Endothelial cell of umbilical vein (primary cell): ENCODE data around the gene LOXHD1. TPM values are rescaled to one million over a fixed set of nuclear protein-coding genes. Genes with fewer than 3 reads are reported as not detected.

Experiments used
- BruUV-seq: library from RNA; stranded (reverse); fragments of 400-500 nt; replicated peaks from 2 replicates; lab custom pipeline; 2021; lab: Mats Ljungman, UMichigan
- CTCF ChIA-PET: fragments of 300-600, 350-600 bp; sonication (Branson Sonifier 250); formaldehyde crosslinking; loops from one replicate; lab custom pipeline; 2021; ENCODE audit warnings: antibody characterized with exemption, inconsistent platforms; lab: Charles Lee
- POLR2A ChIA-PET: fragments of 300-600, 350-600 bp; sonication (Branson Sonifier 250); formaldehyde crosslinking; loops from one replicate; lab custom pipeline; 2021; ENCODE audit warnings: antibody characterized with exemption, inconsistent platforms; lab: Charles Lee
- DNase-seq: peaks from one replicate; pipeline ENCODE4 v3.0.0-alpha.2; 2011; ENCODE audit warnings: low read depth, low spot score
- FAIRE-seq: peaks from 2 replicates; lab custom pipeline; 2011; peaks lifted over from hg19 to GRCh38; lab: Jason Lieb, UNC
- H2AFZ ChIP-seq: 2 replicates; pipeline ENCODE4 v1.6.0; 2012; ENCODE audit warnings: low read depth, low read length, control low read depth, inconsistent platforms
- H3K27ac ChIP-seq: 2 replicates; pipeline ENCODE4 v1.5.1; 2011; ENCODE audit warnings: low read depth, mild to moderate bottlenecking, control low read depth, low read length, moderate library complexity; ENCODE audit not compliant: insufficient read depth
- H3K27me3 ChIP-seq, 2 experiments: 2 replicates each; pipeline versions ENCODE4 v1.6.0 to v1.6.1; 2011; ENCODE audit warnings: low read length in 2 of 2, mixed read lengths in 1 of 2; ENCODE audit not compliant: control insufficient read depth in 2 of 2, insufficient read depth in 2 of 2
- H3K36me3 ChIP-seq, 2 experiments: 2 replicates in 1 of 2; 3 replicates in 1 of 2; pipeline ENCODE4 v1.5.1; 2011; ENCODE audit warnings: low read length in 2 of 2, mild to moderate bottlenecking in 1 of 2, moderate library complexity in 1 of 2; ENCODE audit not compliant: control insufficient read depth in 2 of 2, insufficient read depth in 2 of 2; ENCODE audit errors: extremely low read depth in 1 of 2
- H3K4me1 ChIP-seq: 3 replicates; pipeline ENCODE4 v1.5.1; 2011; ENCODE audit warnings: mild to moderate bottlenecking, low read length; ENCODE audit not compliant: control insufficient read depth, insufficient read depth; ENCODE audit errors: extremely low read depth
- H3K4me2 ChIP-seq: 2 replicates; pipeline ENCODE4 v1.6.1; 2011; ENCODE audit warnings: low read length, control low read depth, mixed read lengths; ENCODE audit not compliant: insufficient read depth
- H3K4me3 ChIP-seq, 3 experiments: fragments of 200-600 bp in 1 of 3; sonication (generic), shearing (Covaris generic) in 1 of 3; replicated peaks in 1 of 3; 2 replicates each; pipeline ENCODE4 v1.5.1; 2011 to 2016; ENCODE audit warnings: control low read depth in 3 of 3, low read length in 3 of 3, mild to moderate bottlenecking in 2 of 3, inconsistent platforms in 1 of 3, low read depth in 1 of 3, moderate library complexity in 1 of 3; ENCODE audit not compliant: insufficient read depth in 1 of 3
- H3K79me2 ChIP-seq: 2 replicates; pipeline ENCODE4 v1.6.0; 2012; ENCODE audit warnings: low read length, inconsistent platforms; ENCODE audit not compliant: control insufficient read depth, insufficient read depth
- H3K9ac ChIP-seq: replicated peaks from 2 replicates; pipeline ENCODE3; 2011; ENCODE audit warnings: low read length, control low read depth; ENCODE audit not compliant: insufficient read depth; ENCODE audit errors: extremely low read depth
- H3K9me1 ChIP-seq: replicated peaks from 3 replicates; pipeline ENCODE4 v1.6.0; 2011; ENCODE audit warnings: mild to moderate bottlenecking, low read length; ENCODE audit not compliant: control insufficient read depth, insufficient read depth; ENCODE audit errors: extremely low read depth
- H3K9me3 ChIP-seq: replicated peaks from 2 replicates; pipeline ENCODE4 v1.5.1; 2012; ENCODE audit warnings: low read length, inconsistent platforms; ENCODE audit not compliant: control insufficient read depth, insufficient read depth
- H4K20me1 ChIP-seq: replicated peaks from 2 replicates; pipeline ENCODE3; 2011; ENCODE audit warnings: mild to moderate bottlenecking, low read length; ENCODE audit not compliant: control insufficient read depth, insufficient read depth; ENCODE audit errors: extremely low read depth
- CTCF ChIP-seq, 2 donors: IDR thresholded peaks; 1 replicate in 1 of 2; 2 replicates in 1 of 2; pipeline ENCODE4 v1.5.1; 2011; ENCODE audit warnings: low read length in 2 of 2, mild to moderate bottlenecking in 2 of 2, moderate library complexity in 2 of 2, control low read depth in 1 of 2, inconsistent platforms in 1 of 2, low read depth in 1 of 2; ENCODE audit not compliant: insufficient read depth in 1 of 2; ENCODE audit errors: extremely low read depth in 1 of 2
- EZH2 ChIP-seq: IDR thresholded peaks from 2 replicates; pipeline ENCODE4 v1.6.1; 2012; ENCODE audit warnings: borderline replicate concordance, low read depth, mild to moderate bottlenecking, moderate library complexity, low read length, inconsistent platforms; ENCODE audit not compliant: severe bottlenecking
- FOS ChIP-seq: IDR thresholded peaks from 2 replicates; pipeline ENCODE4 v1.6.1; 2011; ENCODE audit warnings: mild to moderate bottlenecking, low read length, moderate library complexity, borderline replicate concordance; ENCODE audit not compliant: insufficient read depth
- GATA2 ChIP-seq: IDR thresholded peaks from 2 replicates; pipeline ENCODE4 v1.7.0; 2011; ENCODE audit warnings: low read depth, mild to moderate bottlenecking, moderate library complexity, mixed read lengths, low read length; ENCODE audit not compliant: insufficient read length, insufficient read depth
- JUN ChIP-seq: IDR thresholded peaks from 2 replicates; pipeline ENCODE4 v1.6.1; 2011; ENCODE audit warnings: borderline replicate concordance, low read depth; ENCODE audit not compliant: insufficient read length, insufficient read depth
- MAX ChIP-seq: IDR thresholded peaks from 2 replicates; pipeline ENCODE4 v1.6.1; 2011; ENCODE audit not compliant: insufficient read depth, insufficient read length
- MYC ChIP-seq: IDR thresholded peaks from one replicate; pipeline ENCODE4 v1.6.1; 2011; ENCODE audit warnings: mild to moderate bottlenecking, low read depth, low read length
- POLR2A ChIP-seq: IDR thresholded peaks from 2 replicates; pipeline ENCODE4 v1.6.1; 2012; ENCODE audit warnings: low read depth, mild to moderate bottlenecking, control low read depth, low read length
- POLR2AphosphoS5 ChIP-seq: IDR thresholded peaks from 2 replicates; pipeline ENCODE4 v1.6.1; 2012; ENCODE audit warnings: low read depth, mild to moderate bottlenecking, control low read depth, low read length, moderate library complexity; ENCODE audit not compliant: insufficient read depth
- dilution Hi-C: fragments of 300-500 bp; cut with MboI; formaldehyde crosslinking; loops from one replicate; pipeline ENCODE4 v1.15.0; 2019; ENCODE audit warnings: low sequenced_read_pairs; ENCODE audit not compliant: extremely low pct_ligation_motif_present
- intact Hi-C: fragments of 100-400 bp; cut with micrococcal nuclease; formaldehyde crosslinking; loops from one replicate; pipeline ENCODE4 v1.10.0; 2022
- polyA plus RNA-seq, 4 experiments: library from polyadenylated mRNA; depleted of rRNA in 3 of 4; stranded (reverse) in 3 of 4; unstranded in 1 of 4; fragments of >200 nt; gene quantifications; 2 replicates each; pipeline versions ENCODE4 v1.2.1 to v1.2.3, GENCODE V29; 2011 to 2012; ENCODE audit warnings: missing spikeins in 1 of 4
- total RNA-seq: library from RNA; stranded (reverse); gene quantifications from 2 replicates; pipeline ENCODE4 v1.2.3, GENCODE V29; 2021

The LOXHD1 gene
- total and polyA plus RNA-seq, 2 donors (not counting 3 experiments of a cell fraction or from before 2014, with no cell fraction given): not detected

GRCh38 chr18:46550609-46551008 is 106.4 kb downstream of the LOXHD1 start:
- Histone ChIP-seq H3K4me1 (no peaks in the 10 kb centered on the region), H3K79me2 (no peaks in the 10 kb centered on the region), H3K9me3 (no peaks in the 10 kb centered on the region), H3K4me2 (no peak overlapping the region), H3K27me3 (no peaks in the 10 kb centered on the region), H4K20me1 (no peaks in the 10 kb centered on the region), H3K9me1 (no peaks in the 10 kb centered on the region), H3K4me3 (no peak overlapping the region), H3K27ac (no peak overlapping the region), H3K9ac (no peak overlapping the region), H2AFZ (no peak overlapping the region), H3K36me3 (no peaks in the 10 kb centered on the region)
- dilution Hi-C loops: no loop called here
- POLR2A ChIA-PET: interaction anchor here (0.6 kb wide), 1 partner anchor 954 kb away, joined by 4 read pairs; no protein-coding TSS in a partner anchor
- CTCF ChIA-PET: no interaction called here
- TF ChIP-seq MAX: no peak
- no peak for TF ChIP-seq MYC
- TF ChIP-seq CTCF (IDR thresholded peaks at IDR 0.05; ENCODE audit: extremely low read depth in 1 of 2, insufficient read depth in 1 of 2, low read depth in 1 of 2, low read length in 2 of 2): no peak
- TF ChIP-seq POLR2A: no peak
- TF ChIP-seq GATA2: no peak
- no peak for TF ChIP-seq EZH2
- TF ChIP-seq JUN: no peak
- no peak for TF ChIP-seq POLR2AphosphoS5
- TF ChIP-seq FOS: no peak
- DNase-seq (no peak), FAIRE-seq (no peak)
- BruUV-seq: no TSS peak
- intact Hi-C loops: no loop called here
